ENCODE results near the gene PSMC3. TPM values are rescaled to one million over a fixed set of nuclear protein-coding genes. Genes with fewer than 3 reads are reported as not detected.

Gene PSMC3
- total RNA-seq, 1 experiment from 2014 or later = 181 TPM

DNA sequence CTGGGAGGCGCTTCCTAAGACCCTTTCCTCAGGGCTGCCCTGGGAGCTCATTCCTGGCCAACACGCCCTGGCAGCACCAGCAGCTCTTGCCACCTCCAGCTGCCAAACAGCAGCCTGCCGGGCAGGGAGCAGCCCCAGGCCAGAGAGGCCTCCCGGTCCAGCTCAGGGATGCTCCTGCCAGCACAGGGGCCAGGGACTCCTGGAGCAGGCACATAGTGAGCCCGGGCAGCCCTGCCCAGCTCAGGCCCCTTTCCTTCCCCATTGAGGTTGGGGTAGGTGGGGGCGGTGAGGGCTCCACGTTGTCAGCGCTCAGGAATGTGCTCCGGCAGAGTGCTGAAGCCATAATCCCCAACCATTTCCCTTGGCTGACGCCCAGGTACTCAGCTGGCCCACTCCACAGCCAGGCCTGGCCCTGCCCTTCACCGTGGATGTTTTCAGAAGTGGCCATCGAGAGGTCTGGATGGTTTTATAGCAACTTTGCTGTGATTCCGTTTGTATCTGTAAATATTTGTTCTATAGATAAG, 10.2 kb downstream of the PSMC3 start:
- in situ Hi-C loops (cut with HindIII; ENCODE audit: low pct_unique_long_range_greater_than_20kb, low sequenced_read_pairs) (no loop called here), intact Hi-C loops (cut with micrococcal nuclease; ENCODE audit: unreplicated experiment) (no loop called here)
- no peaks in the 10 kb centered on the region for H3K9me3 ChIP-seq (ENCODE audit: control insufficient read depth, insufficient read depth, low read depth, low read length)
- POLR2A ChIA-PET = no interaction called here
- TF ChIP-seq SIN3A (IDR thresholded peaks at IDR 0.05; ENCODE audit: borderline replicate concordance, insufficient read depth, low read depth, low read length) (0 out of 2 replicates have a peak, but pooled peaks have one; percentile 31), TCF7L2 (IDR thresholded peaks at IDR 0.05; ENCODE audit: low read depth, low read length) (no peak; the same call in 1 of the 2 replicates), POLR2AphosphoS5 (IDR thresholded peaks at IDR 0.05; ENCODE audit: low read depth, low read length) (peak; percentile 87)
- TF ChIP-seq, protein P1, sequence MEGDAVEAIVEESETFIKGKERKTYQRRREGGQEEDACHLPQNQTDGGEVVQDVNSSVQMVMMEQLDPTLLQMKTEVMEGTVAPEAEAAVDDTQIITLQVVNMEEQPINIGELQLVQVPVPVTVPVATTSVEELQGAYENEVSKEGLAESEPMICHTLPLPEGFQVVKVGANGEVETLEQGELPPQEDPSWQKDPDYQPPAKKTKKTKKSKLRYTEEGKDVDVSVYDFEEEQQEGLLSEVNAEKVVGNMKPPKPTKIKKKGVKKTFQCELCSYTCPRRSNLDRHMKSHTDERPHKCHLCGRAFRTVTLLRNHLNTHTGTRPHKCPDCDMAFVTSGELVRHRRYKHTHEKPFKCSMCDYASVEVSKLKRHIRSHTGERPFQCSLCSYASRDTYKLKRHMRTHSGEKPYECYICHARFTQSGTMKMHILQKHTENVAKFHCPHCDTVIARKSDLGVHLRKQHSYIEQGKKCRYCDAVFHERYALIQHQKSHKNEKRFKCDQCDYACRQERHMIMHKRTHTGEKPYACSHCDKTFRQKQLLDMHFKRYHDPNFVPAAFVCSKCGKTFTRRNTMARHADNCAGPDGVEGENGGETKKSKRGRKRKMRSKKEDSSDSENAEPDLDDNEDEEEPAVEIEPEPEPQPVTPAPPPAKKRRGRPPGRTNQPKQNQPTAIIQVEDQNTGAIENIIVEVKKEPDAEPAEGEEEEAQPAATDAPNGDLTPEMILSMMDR (IDR thresholded peaks at IDR 0.05) = no peak
- TF ChIP-seq, protein P2, sequence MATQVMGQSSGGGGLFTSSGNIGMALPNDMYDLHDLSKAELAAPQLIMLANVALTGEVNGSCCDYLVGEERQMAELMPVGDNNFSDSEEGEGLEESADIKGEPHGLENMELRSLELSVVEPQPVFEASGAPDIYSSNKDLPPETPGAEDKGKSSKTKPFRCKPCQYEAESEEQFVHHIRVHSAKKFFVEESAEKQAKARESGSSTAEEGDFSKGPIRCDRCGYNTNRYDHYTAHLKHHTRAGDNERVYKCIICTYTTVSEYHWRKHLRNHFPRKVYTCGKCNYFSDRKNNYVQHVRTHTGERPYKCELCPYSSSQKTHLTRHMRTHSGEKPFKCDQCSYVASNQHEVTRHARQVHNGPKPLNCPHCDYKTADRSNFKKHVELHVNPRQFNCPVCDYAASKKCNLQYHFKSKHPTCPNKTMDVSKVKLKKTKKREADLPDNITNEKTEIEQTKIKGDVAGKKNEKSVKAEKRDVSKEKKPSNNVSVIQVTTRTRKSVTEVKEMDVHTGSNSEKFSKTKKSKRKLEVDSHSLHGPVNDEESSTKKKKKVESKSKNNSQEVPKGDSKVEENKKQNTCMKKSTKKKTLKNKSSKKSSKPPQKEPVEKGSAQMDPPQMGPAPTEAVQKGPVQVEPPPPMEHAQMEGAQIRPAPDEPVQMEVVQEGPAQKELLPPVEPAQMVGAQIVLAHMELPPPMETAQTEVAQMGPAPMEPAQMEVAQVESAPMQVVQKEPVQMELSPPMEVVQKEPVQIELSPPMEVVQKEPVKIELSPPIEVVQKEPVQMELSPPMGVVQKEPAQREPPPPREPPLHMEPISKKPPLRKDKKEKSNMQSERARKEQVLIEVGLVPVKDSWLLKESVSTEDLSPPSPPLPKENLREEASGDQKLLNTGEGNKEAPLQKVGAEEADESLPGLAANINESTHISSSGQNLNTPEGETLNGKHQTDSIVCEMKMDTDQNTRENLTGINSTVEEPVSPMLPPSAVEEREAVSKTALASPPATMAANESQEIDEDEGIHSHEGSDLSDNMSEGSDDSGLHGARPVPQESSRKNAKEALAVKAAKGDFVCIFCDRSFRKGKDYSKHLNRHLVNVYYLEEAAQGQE (IDR thresholded peaks at IDR 0.05; ENCODE audit: insufficient read depth in 1 of 2, low read depth in 2 of 2, low read length in 1 of 2) = no peak
- peaks cover 26% of the 10 kb centered on the region for H3K4me1 ChIP-seq (ENCODE audit: control insufficient read depth, insufficient read depth, low read length)
- no TSS peak for BruUV-seq (replicated peaks)
- no peak overlapping the region for H3K4me3 ChIP-seq (ENCODE audit: low read depth in 2 of 2, low read length in 2 of 2)
- peak overlapping the region; percentile 53 for H3K27ac ChIP-seq (ENCODE audit: low read length)
- no peaks in the 10 kb centered on the region for H3K27me3 ChIP-seq (ENCODE audit: control insufficient read depth, insufficient read depth, low read length)
- ATAC-seq (peak; percentile 75), DNase-seq (ENCODE audit: low read depth, low spot score) (peak; percentile 18)
- CTCF ChIA-PET = no interaction called here
- H3K36me3 ChIP-seq (ENCODE audit: control insufficient read depth, insufficient read depth, low read length) = no peaks in the 10 kb centered on the region

DNA sequence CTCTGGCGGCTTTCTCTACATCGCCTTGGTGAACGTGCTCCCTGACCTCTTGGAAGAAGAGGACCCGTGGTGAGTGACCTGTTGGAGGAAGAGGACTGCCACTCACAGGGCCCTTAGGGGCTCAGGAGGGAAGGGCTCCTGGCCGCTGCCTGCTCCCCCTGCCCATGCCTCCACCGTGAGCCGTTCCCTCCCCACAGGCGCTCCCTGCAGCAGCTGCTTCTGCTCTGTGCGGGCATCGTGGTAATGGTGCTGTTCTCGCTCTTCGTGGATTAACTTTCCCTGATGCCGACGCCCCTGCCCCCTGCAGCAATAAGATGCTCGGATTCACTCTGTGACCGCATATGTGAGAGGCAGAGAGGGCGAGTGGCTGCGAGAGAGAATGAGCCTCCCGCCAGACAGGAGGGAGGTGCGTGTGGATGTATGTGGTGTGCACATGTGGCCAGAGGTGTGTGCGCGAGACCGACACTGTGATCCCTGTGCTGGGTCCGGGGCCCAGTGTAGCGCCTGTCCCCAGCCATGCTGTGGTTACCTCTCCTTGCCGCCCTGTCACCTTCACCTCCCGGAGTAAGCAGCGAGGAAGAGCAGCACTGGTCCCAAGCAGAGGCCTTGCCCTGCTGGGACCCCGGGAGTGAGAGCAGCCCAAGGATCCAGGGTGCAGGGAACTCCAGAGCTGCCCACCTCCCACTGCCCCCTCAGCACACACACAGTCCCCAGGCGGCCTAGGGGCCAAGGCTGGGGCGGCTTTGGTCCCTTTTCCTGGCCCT, 11.0 kb downstream of the PSMC3 start:
- peak; percentile 4 for ATAC-seq
- BruUV-seq (replicated peaks) = TSS peak; percentile 55
- Histone ChIP-seq H3K4me1 (ENCODE audit: control insufficient read depth, insufficient read depth, low read length) (peaks cover 26% of the 10 kb centered on the region), H3K4me3 (ENCODE audit: low read depth in 2 of 2, low read length in 2 of 2) (no peak overlapping the region), H3K27me3 (ENCODE audit: control insufficient read depth, insufficient read depth, low read length) (no peaks in the 10 kb centered on the region), H3K36me3 (ENCODE audit: control insufficient read depth, insufficient read depth, low read length) (no peaks in the 10 kb centered on the region), H3K9me3 (ENCODE audit: control insufficient read depth, insufficient read depth, low read depth, low read length) (no peaks in the 10 kb centered on the region), H3K27ac (ENCODE audit: low read length) (peak overlapping the region; percentile 53)
- CTCF ChIA-PET = no interaction called here
- in situ Hi-C loops (cut with HindIII; ENCODE audit: low pct_unique_long_range_greater_than_20kb, low sequenced_read_pairs) = no loop called here
- POLR2A ChIA-PET = interaction anchor here (0.6 kb wide), 1 partner anchor 15 kb away, joined by 8 read pairs; no protein-coding TSS in a partner anchor
- intact Hi-C loops (cut with micrococcal nuclease; ENCODE audit: unreplicated experiment) = no loop called here
- DNase-seq (ENCODE audit: low read depth, low spot score) = no peak
- TF ChIP-seq, protein P2 (IDR thresholded peaks at IDR 0.05; ENCODE audit: insufficient read depth in 1 of 2, low read depth in 2 of 2, low read length in 1 of 2) = no peak
- TF ChIP-seq POLR2AphosphoS5 (IDR thresholded peaks at IDR 0.05; ENCODE audit: low read depth, low read length) = no peak
- TF ChIP-seq TCF7L2 (IDR thresholded peaks at IDR 0.05; ENCODE audit: low read depth, low read length) = no peak
- no peak for TF ChIP-seq SIN3A (IDR thresholded peaks at IDR 0.05; ENCODE audit: borderline replicate concordance, insufficient read depth, low read depth, low read length)
- TF ChIP-seq, protein P1 (IDR thresholded peaks at IDR 0.05) = no peak
